Suppressor macrophage treated with lipopolysaccharide for 4 hours (primary cell): Measurements from ENCODE around the gene PSENEN.
A peak's percentile ranks its signal among the peaks of the same experiment; 100 is the strongest.

ENCODE experiments used
- DNase-seq: peaks from one replicate; pipeline ENCODE4 v3.0.0-alpha.2; 2020

PSENEN gene

DNA sequence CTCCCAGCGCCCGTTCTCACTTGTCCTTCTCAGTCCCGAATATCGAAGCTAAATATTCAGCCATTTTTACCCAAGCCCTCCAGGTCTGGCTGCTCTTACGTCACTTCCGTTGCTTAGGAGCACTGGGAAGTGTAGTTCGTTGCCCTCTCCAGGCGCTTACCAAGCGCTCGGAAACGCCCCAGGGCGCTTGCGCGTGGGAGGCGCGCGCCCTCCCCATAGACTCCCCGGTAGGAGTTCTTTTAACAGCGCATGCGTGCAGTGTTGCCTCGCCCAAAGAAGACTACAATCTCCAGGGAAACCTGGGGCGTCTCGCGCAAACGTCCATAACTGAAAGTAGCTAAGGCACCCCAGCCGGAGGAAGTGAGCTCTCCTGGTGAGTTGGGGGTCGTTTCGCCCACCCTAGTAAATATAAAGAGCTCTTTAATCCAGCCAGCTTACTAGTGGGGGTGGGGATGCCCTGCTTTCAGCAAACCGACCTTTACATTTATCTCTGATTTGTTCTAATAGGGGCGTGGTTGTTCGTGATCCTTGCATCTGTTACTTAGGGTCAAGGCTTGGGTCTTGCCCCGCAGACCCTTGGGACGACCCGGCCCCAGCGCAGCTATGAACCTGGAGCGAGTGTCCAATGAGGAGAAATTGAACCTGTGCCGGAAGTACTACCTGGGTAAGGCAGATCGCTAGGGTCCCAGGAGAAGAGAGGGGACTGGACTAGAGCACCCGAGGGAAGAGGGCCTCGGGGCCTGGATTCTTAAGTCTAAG lies at the start of gene PSENEN, which contains the start of gene U2AF1L4:
Gene PSENEN (plus strand): TSS at position 324 of the 759 bp plus-strand sequence. CDS start 280 bp downstream, at position 604.
Gene U2AF1L4 (minus strand): TSS at position 91 of the 759 bp plus-strand sequence. CDS start 27 bp downstream, at position 64.
- DNase-seq: peak; percentile 100

DNA sequence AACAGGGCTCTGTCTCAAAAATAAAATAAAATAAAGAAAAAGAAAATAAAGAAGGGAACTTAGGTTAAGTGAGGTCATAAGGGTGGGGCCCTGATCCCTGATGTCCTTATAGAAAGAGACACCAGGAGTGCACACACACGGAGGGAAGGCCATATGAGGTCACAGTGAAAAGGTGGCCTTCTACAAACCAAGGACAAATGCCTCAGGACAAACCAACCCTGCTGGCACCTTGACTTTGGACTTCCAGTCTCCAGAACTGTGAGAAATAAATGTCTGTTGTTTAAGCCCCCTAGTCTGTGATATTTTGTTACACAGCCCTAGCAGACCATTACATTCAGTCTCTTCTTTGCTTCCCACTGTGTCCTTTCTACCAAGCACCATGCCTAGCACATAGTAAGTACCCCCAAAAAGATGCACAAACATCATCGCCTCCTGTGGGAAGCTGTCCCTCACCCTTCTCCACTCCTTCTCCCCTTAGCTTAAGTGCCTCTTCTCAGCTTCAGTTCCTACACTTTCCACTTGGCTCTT lies 49.5 kb upstream of the PSENEN start:
- no peak for DNase-seq

DNA sequence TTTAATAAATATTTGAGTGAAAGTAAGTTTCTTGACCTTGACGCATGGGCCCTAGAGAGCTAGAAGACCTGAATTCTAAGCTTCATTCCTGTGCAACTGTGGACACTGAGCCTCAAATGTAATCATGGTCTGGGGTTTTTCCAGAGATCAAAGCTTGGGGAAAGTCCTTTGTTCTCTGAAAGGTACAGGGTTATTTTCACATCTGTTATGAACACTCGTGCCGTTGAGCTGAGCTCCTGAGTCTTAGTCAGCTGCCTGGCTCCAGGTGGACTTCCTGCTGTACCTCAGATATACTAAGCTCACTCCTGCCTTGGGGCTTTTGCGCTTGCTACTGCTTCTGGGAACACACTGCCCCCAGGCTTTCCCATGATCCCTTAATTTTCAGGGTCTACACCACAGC lies 48.6 kb upstream of the PSENEN start:
- DNase-seq: no peak

DNA sequence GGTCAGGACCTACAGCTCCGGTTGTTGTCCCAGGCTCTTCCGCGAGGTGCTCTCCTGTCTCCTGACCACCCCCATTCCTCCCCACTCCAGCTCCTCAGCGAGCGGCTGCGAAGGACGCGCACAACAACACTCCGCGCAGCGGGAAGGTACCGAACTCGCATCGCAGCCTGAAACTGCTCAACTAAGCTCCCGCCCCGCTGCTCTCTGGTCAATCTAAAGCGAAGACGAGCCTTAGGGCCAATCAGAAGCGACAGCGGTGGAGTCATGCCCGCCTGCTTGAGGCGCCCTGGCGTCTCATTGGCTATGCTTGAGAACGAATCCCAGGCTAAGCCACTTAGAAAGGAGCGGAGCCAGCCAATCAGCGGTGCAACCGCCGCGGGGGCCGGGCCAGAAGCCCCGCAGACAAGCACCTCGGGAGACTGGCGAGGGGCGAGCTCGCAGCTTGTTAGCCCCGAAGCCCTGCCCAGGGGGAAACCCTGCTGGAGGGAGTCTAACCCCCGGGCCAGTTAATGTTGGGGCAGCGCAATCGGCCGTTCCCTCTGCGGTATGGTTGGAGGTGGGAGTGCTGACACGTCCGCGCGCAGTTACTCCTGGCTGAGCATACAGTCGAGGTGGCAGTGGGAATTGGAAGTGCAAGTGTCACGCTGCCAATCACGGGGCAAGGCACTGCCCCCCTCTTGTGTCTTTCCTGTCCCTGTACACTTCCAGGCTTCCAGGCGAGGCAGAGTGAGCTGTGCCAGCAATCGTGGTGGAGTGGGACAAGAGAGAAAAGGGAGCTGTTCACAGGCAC lies 43.0 kb upstream of the PSENEN start:
- DNase-seq: peak; percentile 96

DNA sequence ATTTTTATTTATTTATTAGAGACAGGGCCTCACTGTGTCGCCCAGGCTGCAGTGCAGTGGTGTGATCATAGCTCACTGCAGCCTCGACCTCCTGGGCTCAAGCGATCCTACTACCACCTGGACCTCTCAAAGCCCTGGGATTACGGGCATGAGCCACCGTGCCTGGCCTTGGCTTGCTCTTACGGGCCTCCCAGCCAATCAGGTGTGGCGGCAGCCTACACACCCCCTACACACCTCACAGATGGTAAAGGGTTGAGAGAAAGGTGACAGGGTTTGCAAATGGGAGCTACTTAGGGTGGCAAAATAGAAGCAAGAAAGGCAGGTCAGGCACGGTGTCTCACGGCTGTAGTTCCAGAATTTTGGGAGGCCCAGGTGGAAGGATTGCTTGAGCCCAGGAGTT lies 42.1 kb upstream of the PSENEN start:
- DNase-seq: no peak

- peak; percentile 37 for DNase-seq
Observed at GRCh38 chr19:35704218-35704617, 41.2 kb upstream of the PSENEN start, which contains the start of gene ZBTB32. TSS of gene ZBTB32 (plus strand) at chr19:35704558. CDS start at chr19:35714627, 10,069 bp downstream.

GRCh38 chr19:35708391-35708790 lies 37.1 kb upstream of the PSENEN start:
- no peak for DNase-seq

- peak; percentile 56 for DNase-seq
Observed at GRCh38 chr19:35710784-35711723, 34.4 kb upstream of the PSENEN start.

- peak; percentile 49 for DNase-seq
Observed at GRCh38 chr19:35712567-35713505, 32.6 kb upstream of the PSENEN start.

GRCh38 chr19:35713506-35713850 lies 32.0 kb upstream of the PSENEN start:
- DNase-seq: no peak

- no peak for DNase-seq
Observed at GRCh38 chr19:35713904-35714495, 31.5 kb upstream of the PSENEN start.

DNA sequence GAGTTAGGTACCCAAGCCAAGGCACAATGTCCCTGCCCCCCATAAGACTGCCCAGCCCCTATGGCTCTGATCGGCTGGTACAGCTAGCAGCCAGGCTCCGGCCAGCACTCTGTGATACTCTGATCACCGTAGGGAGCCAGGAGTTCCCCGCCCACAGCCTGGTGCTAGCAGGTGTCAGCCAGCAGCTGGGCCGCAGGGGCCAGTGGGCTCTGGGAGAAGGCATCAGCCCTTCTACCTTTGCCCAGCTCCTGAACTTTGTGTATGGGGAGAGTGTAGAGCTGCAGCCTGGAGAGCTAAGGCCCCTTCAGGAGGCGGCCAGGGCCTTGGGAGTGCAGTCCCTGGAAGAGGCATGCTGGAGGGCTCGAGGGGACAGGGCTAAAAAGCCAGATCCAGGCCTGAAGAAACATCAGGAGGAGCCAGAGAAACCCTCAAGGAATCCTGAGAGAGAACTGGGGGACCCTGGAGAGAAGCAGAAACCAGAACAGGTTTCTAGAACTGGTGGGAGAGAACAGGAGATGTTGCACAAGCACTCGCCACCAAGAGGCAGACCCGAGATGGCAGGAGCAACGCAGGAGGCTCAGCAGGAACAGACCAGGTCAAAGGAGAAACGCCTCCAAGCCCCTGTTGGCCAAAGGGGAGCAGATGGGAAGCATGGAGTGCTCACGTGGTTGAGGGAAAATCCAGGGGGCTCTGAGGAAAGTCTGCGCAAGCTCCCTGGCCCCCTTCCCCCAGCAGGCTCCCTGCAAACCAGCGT lies 30.7 kb upstream of the PSENEN start:
- no peak for DNase-seq

- DNase-seq: no peak
Observed at GRCh38 chr19:35715355-35715809, 30.1 kb upstream of the PSENEN start.

GRCh38 chr19:35715981-35716800 lies 29.3 kb upstream of the PSENEN start:
- peak; percentile 52 for DNase-seq

GRCh38 chr19:35716801-35717664 lies 28.4 kb upstream of the PSENEN start:
- DNase-seq: peak; percentile 95

DNA sequence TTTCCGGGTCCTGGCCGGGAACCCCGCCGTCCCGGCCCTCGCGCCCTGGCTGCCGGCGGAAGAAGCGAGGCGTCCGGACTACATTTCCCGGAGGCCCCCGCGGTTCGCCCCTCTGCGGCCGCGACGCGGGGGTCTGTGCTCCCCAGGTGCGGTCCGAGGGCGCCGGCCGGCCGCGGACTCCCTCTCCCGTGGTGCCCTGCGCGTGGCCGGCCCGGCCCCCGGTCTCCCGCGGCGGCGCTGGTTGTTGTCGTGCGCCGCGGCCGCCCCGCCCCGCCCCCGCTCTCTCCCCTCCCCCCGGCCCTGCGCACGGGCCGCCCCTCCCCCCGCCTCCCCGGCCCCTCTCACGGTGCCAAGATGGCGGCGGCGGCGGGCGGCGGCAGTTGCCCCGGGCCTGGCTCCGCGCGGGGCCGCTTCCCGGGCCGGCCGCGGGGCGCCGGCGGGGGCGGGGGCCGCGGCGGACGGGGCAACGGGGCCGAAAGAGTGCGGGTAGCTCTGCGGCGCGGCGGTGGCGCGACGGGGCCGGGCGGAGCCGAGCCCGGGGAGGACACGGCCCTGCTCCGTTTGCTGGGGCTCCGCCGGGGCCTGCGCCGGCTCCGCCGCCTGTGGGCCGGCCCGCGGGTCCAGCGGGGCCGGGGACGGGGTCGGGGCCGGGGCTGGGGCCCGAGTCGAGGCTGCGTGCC lies 27.6 kb upstream of the PSENEN start, which contains the start of gene KMT2B:
Gene KMT2B (plus strand): TSS at position 339 of the 680 bp plus-strand sequence. CDS start 16 bp downstream, at position 355.
- peak; percentile 22 for DNase-seq

DNA sequence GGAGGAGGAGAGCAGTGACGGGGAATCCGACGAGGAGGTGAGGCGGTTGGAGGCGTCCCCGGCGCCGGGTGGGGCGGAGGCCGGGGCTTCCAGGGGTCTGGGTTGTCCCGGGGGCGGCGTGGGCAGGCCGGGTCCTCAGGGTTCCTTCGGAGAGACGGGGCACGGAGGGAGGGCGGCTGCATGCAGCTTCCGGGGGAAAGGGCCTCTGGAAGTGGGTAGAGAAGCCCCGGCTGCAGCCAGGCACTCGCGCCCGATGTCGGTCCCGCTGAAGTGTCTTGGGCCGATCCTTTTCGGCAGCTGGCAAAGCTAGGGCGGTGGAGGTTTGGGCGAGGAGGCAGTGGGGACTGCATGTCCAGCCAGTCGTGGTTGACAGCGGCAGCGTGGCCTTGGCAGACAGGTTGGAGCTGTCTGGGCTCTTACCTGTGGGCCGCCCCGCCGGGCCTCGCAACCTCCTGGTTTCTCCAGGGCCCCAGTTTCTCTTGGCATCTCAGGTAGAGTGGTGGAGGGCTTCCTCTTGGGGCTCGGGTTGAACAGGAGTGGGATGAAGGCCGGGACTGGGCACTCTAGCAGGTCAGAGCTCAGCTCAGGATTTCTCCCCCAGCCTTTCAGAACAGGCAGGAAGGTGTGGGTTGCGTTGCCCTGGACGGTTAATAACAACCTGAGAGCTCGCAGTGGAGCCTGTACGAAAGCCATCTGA lies 27.0 kb upstream of the PSENEN start:
- DNase-seq: peak; percentile 24
